NCI-H128 (cell line): Measurements from ENCODE around the gene SETDB2.

Source experiments
- DNase-seq: peaks from one replicate; lab custom pipeline; 2025; ENCODE audit not compliant: unreplicated experiment; lab: John Stamatoyannopoulos, UW

The SETDB2 gene

GRCh38 chr13:49443704-49444523, at the start of gene SETDB2, which contains the start of gene CAB39L:
Gene SETDB2 (plus strand): TSS chr13:49444274. CDS start chr13:49451894, 7,620 bp downstream.
Gene CAB39L (minus strand): TSS chr13:49444064. CDS start chr13:49382910, 61,154 bp downstream.
- DNase-seq, result peak; percentile 97

GRCh38 chr13:49395451-49395865, 48.6 kb upstream of the SETDB2 start:
- no peak for DNase-seq

GRCh38 chr13:49395878-49396380, 48.1 kb upstream of the SETDB2 start:
- no peak for DNase-seq

GRCh38 chr13:49399801-49400472, 44.1 kb upstream of the SETDB2 start:
- DNase-seq, result no peak

- no peak for DNase-seq
Measured at GRCh38 chr13:49400755-49401659, 43.1 kb upstream of the SETDB2 start.

- no peak for DNase-seq
Measured at GRCh38 chr13:49403996-49404702, 39.9 kb upstream of the SETDB2 start.

- DNase-seq, result no peak
Measured at GRCh38 chr13:49404703-49405020, 39.4 kb upstream of the SETDB2 start.

GRCh38 chr13:49407068-49407467, 37.0 kb upstream of the SETDB2 start:
- DNase-seq, result no peak

GRCh38 chr13:49407936-49408335, 36.1 kb upstream of the SETDB2 start:
- no peak for DNase-seq

GRCh38 chr13:49409008-49409407, 35.1 kb upstream of the SETDB2 start:
- DNase-seq, result no peak

GRCh38 chr13:49410006-49410405, 34.1 kb upstream of the SETDB2 start:
- no peak for DNase-seq

- no peak for DNase-seq
Measured at GRCh38 chr13:49410477-49410876, 33.6 kb upstream of the SETDB2 start.

- no peak for DNase-seq
Measured at GRCh38 chr13:49411353-49411752, 32.7 kb upstream of the SETDB2 start.

GRCh38 chr13:49412749-49413148, 31.3 kb upstream of the SETDB2 start:
- no peak for DNase-seq

- DNase-seq, result no peak
Measured at GRCh38 chr13:49417161-49417560, 26.9 kb upstream of the SETDB2 start.

- DNase-seq, result no peak
Measured at GRCh38 chr13:49418206-49418605, 25.9 kb upstream of the SETDB2 start.

- DNase-seq, result no peak
Measured at GRCh38 chr13:49419276-49419675, 24.8 kb upstream of the SETDB2 start.

GRCh38 chr13:49421391-49421790, 22.7 kb upstream of the SETDB2 start:
- DNase-seq, result no peak

GRCh38 chr13:49424011-49424560, 20.0 kb upstream of the SETDB2 start:
- no peak for DNase-seq

- no peak for DNase-seq
Measured at GRCh38 chr13:49428041-49428763, 15.9 kb upstream of the SETDB2 start.
